GM06990 (cell line): ENCODE results near the gene STX10.

Experiments used
- DNase-seq: peaks from one replicate; pipeline ENCODE4 v3.0.0-alpha.2; 2011; ENCODE audit not compliant: insufficient read length; ENCODE audit errors: extremely low read depth
- H3K27me3 ChIP-seq: replicated peaks from 2 replicates; pipeline ENCODE4 v1.6.0; 2011; ENCODE audit warnings: low read length; ENCODE audit not compliant: control insufficient read depth, insufficient read depth
- H3K36me3 ChIP-seq: 2 replicates; pipeline ENCODE4 v1.5.1; 2011; ENCODE audit warnings: low read length; ENCODE audit not compliant: control insufficient read depth, insufficient read depth
- H3K4me3 ChIP-seq: replicated peaks from 2 replicates; pipeline ENCODE4 v1.5.1; 2011; ENCODE audit warnings: low read depth, mild to moderate bottlenecking, control low read depth, low read length
- TF ChIP-seq, protein P1 (sequence below): IDR thresholded peaks from 2 replicates; pipeline ENCODE4 v1.5.1; 2011; ENCODE audit warnings: low read length, control low read depth, mild to moderate bottlenecking, inconsistent platforms; ENCODE audit not compliant: insufficient read depth, poor library complexity, severe bottlenecking

The STX10 gene

DNA sequence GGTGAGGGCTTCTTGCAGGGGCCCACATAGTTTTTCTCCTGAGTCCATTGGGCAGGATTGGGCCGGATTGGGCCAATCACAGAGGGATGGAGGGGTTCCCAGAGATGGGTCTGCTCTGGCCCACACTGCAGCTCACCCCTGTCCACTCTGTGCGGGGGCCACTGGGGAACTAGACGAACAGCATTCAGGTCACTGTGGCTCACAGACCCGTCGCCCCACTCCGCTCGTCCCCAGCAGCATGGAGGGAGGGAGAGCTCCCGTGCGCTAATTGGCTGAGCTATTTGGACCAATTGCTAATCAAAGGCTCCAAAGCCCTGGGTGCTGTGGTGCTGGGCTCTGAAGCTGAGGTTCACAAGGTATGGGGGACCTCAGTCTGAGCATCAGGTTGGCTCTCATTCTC lies 20.8 kb downstream of the STX10 start:
- no peak for DNase-seq
- H3K4me3 ChIP-seq: no peak overlapping the region
- peaks cover 11% of the 10 kb centered on the region for H3K36me3 ChIP-seq
- no peaks in the 10 kb centered on the region for H3K27me3 ChIP-seq
- TF ChIP-seq, protein P1, sequence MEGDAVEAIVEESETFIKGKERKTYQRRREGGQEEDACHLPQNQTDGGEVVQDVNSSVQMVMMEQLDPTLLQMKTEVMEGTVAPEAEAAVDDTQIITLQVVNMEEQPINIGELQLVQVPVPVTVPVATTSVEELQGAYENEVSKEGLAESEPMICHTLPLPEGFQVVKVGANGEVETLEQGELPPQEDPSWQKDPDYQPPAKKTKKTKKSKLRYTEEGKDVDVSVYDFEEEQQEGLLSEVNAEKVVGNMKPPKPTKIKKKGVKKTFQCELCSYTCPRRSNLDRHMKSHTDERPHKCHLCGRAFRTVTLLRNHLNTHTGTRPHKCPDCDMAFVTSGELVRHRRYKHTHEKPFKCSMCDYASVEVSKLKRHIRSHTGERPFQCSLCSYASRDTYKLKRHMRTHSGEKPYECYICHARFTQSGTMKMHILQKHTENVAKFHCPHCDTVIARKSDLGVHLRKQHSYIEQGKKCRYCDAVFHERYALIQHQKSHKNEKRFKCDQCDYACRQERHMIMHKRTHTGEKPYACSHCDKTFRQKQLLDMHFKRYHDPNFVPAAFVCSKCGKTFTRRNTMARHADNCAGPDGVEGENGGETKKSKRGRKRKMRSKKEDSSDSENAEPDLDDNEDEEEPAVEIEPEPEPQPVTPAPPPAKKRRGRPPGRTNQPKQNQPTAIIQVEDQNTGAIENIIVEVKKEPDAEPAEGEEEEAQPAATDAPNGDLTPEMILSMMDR: no peak

DNA sequence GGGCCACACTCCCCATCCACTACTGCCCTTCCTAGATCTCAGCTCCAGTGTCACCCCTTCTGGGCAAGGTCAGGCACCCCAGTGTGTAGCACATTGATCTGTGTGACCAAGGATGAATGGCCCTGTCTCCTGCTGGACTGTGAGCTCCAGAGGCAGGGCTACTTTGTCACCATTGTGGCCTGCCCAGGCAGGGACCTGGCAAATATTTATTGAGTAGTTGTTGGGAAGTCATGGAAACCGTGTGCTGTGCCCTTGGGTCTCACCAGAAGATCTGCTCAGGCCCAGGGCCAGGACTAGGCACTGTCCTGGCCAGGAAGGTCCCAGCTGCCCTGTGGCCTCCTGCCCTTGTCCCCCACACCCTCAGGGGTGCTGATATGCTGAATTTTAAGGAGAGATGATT lies 21.6 kb downstream of the STX10 start:
- Histone ChIP-seq H3K4me3 (no peak overlapping the region), H3K36me3 (peaks cover 11% of the 10 kb centered on the region), H3K27me3 (no peaks in the 10 kb centered on the region)
- TF ChIP-seq, protein P1: no peak
- no peak for DNase-seq

DNA sequence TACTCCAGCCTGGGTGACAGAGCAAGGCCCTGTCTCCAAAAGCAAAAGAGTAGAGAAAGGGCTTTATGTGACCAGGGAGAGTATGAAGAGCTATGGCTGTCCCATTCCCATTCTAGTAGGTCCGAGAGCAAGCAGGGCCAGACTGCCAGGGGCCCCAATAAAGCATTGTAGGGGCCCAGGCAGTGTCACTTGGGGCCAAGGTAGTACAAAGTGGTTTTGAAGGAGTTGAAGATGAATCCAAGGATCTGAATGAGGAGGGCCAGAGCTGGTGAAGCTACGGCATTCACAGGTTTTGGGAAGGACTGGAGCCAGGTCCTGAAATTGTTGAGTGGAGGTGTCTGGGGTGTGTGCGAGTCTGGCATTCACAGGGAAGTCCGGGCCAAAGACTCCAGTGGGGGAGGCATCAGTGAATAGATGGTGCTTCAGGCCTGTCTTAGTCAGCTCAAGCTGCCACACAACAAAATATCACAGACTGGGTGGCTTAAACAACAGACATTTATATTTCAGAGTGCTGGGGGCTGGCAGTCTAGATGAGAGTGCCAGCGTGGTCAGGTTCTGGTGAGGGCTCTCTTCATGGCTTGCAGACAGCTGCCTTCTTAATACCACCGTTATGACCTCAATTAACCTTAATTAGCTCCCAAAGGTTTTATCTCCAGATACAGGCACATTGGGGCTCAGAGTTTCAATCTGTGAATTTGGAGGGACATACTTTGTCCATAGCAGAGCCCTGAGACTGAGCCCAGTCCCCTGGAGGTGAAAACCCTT lies 22.2 kb downstream of the STX10 start:
- TF ChIP-seq, protein P1: no peak

DNA sequence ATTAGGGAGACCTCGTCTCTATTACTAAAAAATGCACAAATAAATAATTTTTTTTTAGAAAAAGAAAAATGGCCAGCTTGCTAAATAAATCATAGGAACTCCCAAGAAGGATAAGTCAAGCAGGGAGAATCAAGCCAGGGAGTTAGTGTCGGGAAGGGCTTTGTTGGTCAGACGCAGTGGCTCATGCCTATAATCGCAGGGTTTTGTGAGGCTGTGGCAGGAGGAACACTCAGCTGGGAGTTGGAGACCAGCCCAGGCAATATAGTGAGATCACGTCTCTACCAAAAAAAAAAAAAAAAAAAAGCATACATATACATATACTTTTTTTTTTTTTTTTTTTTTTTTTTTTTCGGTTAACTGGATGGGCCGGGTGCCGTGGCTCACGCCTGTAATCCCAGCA lies 23.1 kb downstream of the STX10 start:
- H3K27me3 ChIP-seq: no peaks in the 10 kb centered on the region
- no peak for DNase-seq
- H3K4me3 ChIP-seq: no peak overlapping the region
- H3K36me3 ChIP-seq: peaks cover 8% of the 10 kb centered on the region
- TF ChIP-seq, protein P1: no peak

More for the DNA sequence above, 22.2 kb downstream of the STX10 start:
- Histone ChIP-seq H3K27me3 (no peaks in the 10 kb centered on the region), H3K36me3 (peaks cover 11% of the 10 kb centered on the region), H3K4me3 (no peak overlapping the region)
- no peak for DNase-seq

DNA sequence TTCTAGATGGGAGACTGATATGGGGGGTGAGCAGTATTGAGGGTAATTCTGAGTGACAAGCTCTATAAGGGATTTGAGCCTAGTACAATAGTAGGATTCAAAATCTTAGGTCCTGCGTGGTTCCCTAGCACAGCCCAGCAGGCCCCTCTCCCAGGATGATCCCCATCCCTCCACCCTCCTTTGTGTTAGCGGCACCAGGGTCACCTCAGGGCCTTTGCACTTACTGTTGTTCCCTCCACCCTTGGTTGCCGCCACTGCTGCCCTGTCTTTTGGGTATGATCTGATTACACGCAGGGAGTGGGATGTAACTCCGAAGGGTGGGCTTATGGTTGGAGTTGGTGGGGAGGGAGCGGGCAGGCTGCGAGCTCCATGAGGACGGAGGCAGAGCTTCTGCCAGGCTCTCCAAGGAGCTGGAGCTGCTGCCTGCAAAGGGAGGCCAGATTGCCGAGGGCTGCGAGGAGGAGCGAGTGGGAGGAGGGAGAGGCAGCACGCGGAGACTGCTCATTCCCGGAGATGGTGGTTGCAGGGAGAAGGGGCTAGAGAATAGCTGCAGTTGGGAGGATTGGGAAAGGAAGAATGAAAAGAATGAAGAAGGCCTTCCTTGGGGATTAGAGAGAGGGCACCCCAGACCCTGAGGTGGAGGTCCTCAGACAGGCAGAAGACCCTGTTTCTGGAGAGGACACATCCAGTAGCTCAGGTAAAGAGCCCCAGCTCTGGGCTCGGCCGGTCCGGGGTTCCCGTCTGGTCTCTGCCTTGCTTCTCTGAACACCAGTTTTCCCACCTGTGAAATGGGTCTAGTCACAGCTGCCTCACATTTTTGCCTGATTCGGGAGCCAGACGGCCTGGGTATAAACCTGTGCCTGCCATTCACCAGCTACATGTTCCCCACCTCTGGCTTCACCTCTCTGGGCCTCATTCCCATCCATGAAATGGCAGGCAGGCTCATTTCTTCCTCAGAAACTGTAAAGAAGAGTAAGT lies 26.9 kb downstream of the STX10 start:
- no peaks in the 10 kb centered on the region for H3K27me3 ChIP-seq
- TF ChIP-seq, protein P1: no peak
- no peak for DNase-seq
- no peak overlapping the region for H3K4me3 ChIP-seq
- peaks cover 13% of the 10 kb centered on the region for H3K36me3 ChIP-seq
